Epithelial cell of umbilical artery (primary cell): ENCODE data around the gene CSNK1D. TPM values are rescaled to one million over a fixed set of nuclear protein-coding genes. Genes with fewer than 3 reads are reported as not detected.

Experiments
- total RNA-seq: library from RNA; depleted of rRNA; stranded (reverse); fragments of >200 nt; gene quantifications from 2 replicates; pipeline ENCODE4 v1.2.3, GENCODE V29; 2014

CSNK1D gene
- total RNA-seq = 45.7 and 54.6 TPM in 2 replicates

DNA sequence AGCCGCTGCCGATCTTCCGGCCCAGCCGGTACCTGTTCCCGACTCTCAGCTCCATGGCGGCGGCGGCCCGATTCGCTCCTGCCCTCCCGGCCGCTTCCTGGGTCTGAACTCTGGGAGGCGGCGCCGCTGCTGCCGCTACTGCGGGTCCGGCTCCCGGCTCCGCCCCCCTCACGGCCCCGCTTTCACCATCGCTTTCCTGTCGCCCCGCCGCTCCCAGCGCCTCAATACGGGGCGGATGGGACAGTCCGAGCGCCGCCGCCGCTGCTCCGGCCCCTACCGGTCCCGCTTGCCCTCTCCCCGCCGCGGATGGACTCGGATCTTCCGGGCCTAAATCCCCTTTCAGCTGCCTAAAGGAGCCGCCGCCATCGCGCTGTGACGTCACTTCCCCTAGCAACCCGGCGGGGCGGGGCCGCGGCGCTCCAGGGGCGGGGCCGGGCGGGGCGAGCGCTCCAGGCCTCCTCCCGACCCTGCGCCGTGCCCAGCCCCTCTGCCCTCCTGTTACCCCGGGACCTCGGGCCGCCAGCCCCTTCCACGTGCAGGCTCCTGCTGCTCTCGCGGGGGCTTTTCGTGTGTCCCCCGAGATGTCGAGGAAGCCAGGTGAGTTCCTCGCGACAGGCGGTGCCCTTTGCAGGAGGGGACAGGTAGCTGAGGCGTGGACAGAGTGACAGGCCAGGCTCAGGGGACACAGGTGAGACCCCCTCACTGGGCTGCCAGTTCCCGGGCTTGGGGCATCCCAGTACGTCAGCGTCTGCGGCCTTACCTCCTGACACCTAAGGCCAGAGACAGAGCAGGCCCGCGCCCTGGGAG, at the start of gene CSNK1D:
CSNK1D (minus strand) TSS at position 374 of the 807 bp plus-strand sequence; CDS start at position 55, 319 bp downstream.

DNA sequence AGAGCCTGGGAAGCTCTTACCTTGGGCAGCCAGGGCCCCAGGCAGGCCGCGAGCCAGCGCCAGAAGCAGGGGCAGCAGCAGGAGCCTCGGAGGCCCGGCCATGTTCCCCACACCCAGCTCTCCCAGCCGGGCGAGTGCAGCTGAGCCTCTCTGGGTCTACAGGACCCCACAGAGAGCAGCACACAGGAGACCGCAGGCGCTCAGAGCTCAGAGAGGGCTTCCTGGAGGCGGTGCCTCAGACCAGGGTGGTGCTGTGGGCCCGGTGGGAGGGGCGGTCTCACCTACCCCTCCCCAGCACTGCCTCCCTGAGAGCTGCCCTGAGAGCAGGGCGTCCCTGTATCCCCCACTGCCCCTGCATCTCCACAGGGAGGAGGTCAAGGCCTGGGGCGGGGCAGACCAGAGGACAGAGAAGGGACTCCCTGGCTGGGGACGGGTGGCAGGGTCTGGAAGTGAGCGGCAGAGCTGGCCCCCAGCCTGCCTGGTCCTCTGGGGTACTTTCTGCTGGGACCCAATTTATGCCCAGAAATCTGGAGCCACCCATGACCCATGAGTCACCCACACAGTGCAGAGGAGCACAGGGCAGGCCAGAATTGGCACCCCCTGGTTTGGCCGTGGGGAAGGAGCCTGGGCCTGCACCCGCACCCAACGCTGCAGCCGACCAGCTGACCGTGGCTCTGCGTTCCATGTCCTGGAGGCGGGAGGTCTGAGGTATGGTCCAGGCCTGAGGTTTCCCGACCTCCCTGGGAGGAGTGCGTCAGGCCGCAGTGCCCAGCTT, 44.1 kb upstream of the CSNK1D start, which contains the start of gene CD7:
CD7 (minus strand) TSS at position 215 of the 775 bp plus-strand sequence; CDS start at position 102, 113 bp downstream.

DNA sequence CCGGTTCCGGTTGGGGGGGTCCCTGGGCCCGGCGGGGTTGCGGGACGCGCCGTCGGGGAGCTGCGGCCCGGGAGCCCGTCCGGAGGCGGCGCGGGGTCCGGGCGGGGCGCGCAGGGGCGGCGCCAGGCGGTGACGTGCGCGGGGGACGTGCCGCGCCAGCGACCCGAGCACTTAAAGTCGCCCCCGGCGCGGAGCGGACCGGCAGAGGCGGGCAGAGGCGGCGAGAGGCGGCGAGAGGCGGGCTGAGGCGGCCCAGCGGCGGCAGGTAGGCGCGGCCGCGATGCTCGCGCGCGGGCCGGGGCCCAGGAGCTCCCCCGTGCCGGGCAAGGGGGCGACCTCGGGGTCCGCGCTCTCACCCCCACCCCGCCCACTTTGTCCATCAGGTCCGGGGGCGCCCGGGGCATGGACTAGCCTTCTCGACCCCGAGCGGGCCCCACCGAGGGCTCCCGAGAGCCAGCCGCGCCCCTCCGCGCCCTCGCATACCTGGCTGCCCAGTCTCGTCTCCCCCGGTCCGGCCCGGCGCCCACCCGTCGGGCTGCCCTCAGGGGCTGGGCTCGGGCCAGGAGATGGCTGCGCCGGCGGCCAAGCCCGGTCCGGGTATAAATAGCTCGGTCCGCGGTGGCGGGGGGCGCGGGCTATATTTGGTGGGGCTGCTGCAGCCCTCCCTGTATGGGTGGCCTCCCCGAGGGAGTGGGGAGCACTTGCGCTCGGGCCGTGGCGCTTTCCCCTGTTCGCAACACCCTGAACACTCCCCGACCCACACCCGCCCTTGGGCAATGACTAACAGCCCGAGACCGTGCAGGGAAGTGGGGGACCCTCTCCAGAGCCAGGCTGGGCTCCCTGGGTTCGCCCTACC, 44.4 kb downstream of the CSNK1D start, which contains the start of gene SLC16A3:
SLC16A3 (plus strand) TSS at position 201 of the 856 bp plus-strand sequence. CDS start 6,967 bp downstream, outside the sequence.

DNA sequence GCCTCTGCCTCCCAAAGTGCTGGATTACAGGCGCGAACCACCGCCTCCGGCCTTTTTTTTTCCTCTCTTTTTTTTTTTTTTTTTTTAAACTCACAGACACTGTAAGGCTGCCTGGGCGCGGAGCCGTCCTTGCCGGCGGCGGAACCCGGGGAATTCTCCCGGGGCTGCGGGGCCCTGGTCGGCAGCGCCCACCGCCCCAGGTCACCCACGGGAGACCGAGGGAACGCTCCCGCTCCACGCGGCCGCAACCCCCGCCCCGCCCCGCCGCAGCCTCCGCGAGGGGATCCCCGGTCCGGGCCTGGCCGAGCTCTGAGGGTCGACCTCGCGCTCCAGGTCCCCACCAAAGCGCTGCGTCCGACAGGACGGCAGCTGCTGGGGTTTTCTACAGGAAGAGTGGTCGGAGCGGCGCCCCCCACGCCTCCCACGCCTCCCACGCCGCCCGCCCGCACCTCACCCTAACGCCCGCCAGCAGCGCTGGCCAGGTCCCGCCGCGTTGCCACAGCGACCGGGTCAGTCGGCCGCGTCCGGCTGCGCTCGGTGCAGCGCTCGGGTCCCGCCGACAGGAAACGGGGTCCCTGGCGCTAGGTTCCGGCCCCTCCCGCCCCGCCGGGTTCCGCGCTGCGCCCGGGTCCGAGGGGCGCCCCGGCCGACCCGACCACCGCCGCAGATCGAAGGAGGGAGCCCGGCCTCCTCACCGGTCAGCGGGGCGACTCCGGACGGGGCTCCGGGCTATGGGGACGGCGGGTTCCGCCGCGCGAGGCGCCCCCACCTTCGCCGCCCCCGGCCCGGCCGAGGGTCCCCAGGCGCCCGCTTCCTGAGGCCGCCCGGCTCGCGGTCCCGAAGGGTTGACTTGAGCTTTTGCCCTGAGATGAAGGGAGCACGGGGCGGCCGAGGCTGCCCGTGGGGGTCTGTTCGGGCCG, 60.9 kb downstream of the CSNK1D start, which contains the start of gene CCDC57:
CCDC57 (minus strand) TSS at position 512 of the 920 bp plus-strand sequence. CDS start 10,898 bp downstream, outside the sequence.

Other genes with a start within 250 kb of the CSNK1D start
- 17.5 and 40.0 TPM in 2 replicates for gene RAC3, start 242.0 kb downstream of the CSNK1D start, total RNA-seq
- 66.1 and 75.0 TPM in 2 replicates for gene DCXR, start 236.0 kb downstream of the CSNK1D start, total RNA-seq
- 19.8 and 22.2 TPM in 2 replicates for gene RFNG, start 221.9 kb downstream of the CSNK1D start, total RNA-seq
- 95.9 and 105 TPM in 2 replicates for gene GPS1, start 221.8 kb downstream of the CSNK1D start, total RNA-seq
- 59.8 and 77.2 TPM in 2 replicates for gene DUS1L, start 207.9 kb downstream of the CSNK1D start, total RNA-seq
- 49.1 and 83.8 TPM in 2 replicates for gene FASN, start 175.5 kb downstream of the CSNK1D start, total RNA-seq
- 7.1 and 8.1 TPM in 2 replicates for gene CCDC57, start 60.9 kb downstream of the CSNK1D start, total RNA-seq
- gene SLC16A3, start 44.7 kb downstream of the CSNK1D start, total RNA-seq = 120 and 156 TPM in 2 replicates
- not detected in 2 replicates for gene CD7, start 43.9 kb upstream of the CSNK1D start, total RNA-seq
- gene SECTM1, start 60.1 kb upstream of the CSNK1D start, total RNA-seq = 0.65 and 8.8 TPM in 2 replicates
- not detected in 2 replicates for gene TEX19, start 85.5 kb upstream of the CSNK1D start, total RNA-seq
- gene UTS2R, start 98.1 kb upstream of the CSNK1D start, total RNA-seq = not detected in 2 replicates
- gene HEXD, start 144.6 kb upstream of the CSNK1D start, total RNA-seq = 10.7 and 18.2 TPM in 2 replicates
- gene OGFOD3, start 144.9 kb upstream of the CSNK1D start, total RNA-seq = 29.2 and 30.5 TPM in 2 replicates
- 44.1 and 57.2 TPM in 2 replicates for gene CYBC1, start 177.1 kb upstream of the CSNK1D start, total RNA-seq
- 36.9 and 78.6 TPM in 2 replicates for gene NARF, start 185.0 kb upstream of the CSNK1D start, total RNA-seq
- 21.7 and 22.1 TPM in 2 replicates for gene FOXK2, start 246.0 kb upstream of the CSNK1D start, total RNA-seq